CD4-positive, alpha-beta memory T cell (primary cell): ENCODE results near the gene SCN2A. TPM values are rescaled to one million over a fixed set of nuclear protein-coding genes. Genes with fewer than 3 reads are reported as not detected.
A peak's percentile ranks its signal among the peaks of the same experiment; 100 is the strongest.
"Not testable (repeated sequence)": the region's sequence is repeated elsewhere in the genome, so short reads cannot be mapped to it uniquely, and the experiment has no call there.

Source experiments
- CTCF ChIA-PET: fragments of 350-600 bp; sonication (Branson Sonifier 250); formaldehyde crosslinking; loops from one replicate; lab custom pipeline; 2021; ENCODE audit warnings: inconsistent platforms; ENCODE audit not compliant: partially characterized antibody; lab: Charles Lee
- POLR2A ChIA-PET: fragments of 350-600 bp; sonication (Branson Sonifier 250); formaldehyde crosslinking; loops from one replicate; lab custom pipeline; 2021; ENCODE audit not compliant: partially characterized antibody; lab: Charles Lee
- DNase-seq, 5 donors: peaks; one replicate each; pipeline versions ENCODE4 v3.0.0 to v3.0.0-alpha.2; 2020 to 2022; ENCODE audit warnings: mixed read lengths in 1 of 5
- H3K27ac ChIP-seq: one replicate; pipeline ENCODE4 v1.7.0; 2013; ENCODE audit warnings: low read depth, low read length
- H3K27me3 ChIP-seq: 2 replicates; pipeline ENCODE4 v1.7.0; 2013; ENCODE audit warnings: mild to moderate bottlenecking, low read length, moderate library complexity; ENCODE audit not compliant: insufficient read depth
- H3K36me3 ChIP-seq: 2 replicates; pipeline ENCODE4 v1.7.0; 2013; ENCODE audit warnings: mild to moderate bottlenecking, low read length, moderate library complexity; ENCODE audit not compliant: insufficient read depth
- H3K4me1 ChIP-seq: 2 replicates; pipeline ENCODE4 v1.7.0; 2013; ENCODE audit warnings: mild to moderate bottlenecking, low read length, moderate library complexity; ENCODE audit not compliant: insufficient read depth
- H3K4me3 ChIP-seq, 2 donors: one replicate each; pipeline ENCODE4 v1.7.0; 2013; ENCODE audit warnings: low read length in 2 of 2, mild to moderate bottlenecking in 1 of 2
- H3K9me3 ChIP-seq, 2 donors: one replicate each; pipeline ENCODE4 v1.7.0; 2013; ENCODE audit warnings: low read length in 2 of 2, control low read depth in 1 of 2; ENCODE audit not compliant: control insufficient read depth in 1 of 2
- H3K27ac Mint-ChIP-seq, 7 donors: one replicate each; pipeline ENCODE4 v1.8.0; 2020 to 2021; ENCODE audit warnings: mixed read lengths in 7 of 7, mild to moderate bottlenecking in 6 of 7, inconsistent platforms in 3 of 7, moderate library complexity in 3 of 7
- H3K27me3 Mint-ChIP-seq, 2 donors: one replicate each; pipeline ENCODE4 v1.8.0; 2020 to 2021; ENCODE audit warnings: mixed read lengths in 2 of 2
- H3K36me3 Mint-ChIP-seq, 2 donors: one replicate each; pipeline ENCODE4 v1.8.0; 2020 to 2021; ENCODE audit warnings: mixed read lengths in 2 of 2, inconsistent platforms in 1 of 2, mild to moderate bottlenecking in 1 of 2
- H3K4me1 Mint-ChIP-seq, 4 donors: one replicate each; pipeline ENCODE4 v1.8.0; 2020 to 2021; ENCODE audit warnings: mixed read lengths in 4 of 4, mild to moderate bottlenecking in 1 of 4
- H3K4me3 Mint-ChIP-seq, 8 donors: one replicate each; pipeline ENCODE4 v1.8.0; 2020 to 2021; ENCODE audit warnings: mixed read lengths in 8 of 8, mild to moderate bottlenecking in 7 of 8, moderate library complexity in 6 of 8, inconsistent platforms in 3 of 8
- H3K9me3 Mint-ChIP-seq, 8 donors: one replicate each; pipeline ENCODE4 v1.8.0; 2020 to 2021; ENCODE audit warnings: mixed read lengths in 8 of 8, mild to moderate bottlenecking in 5 of 8, inconsistent platforms in 3 of 8, moderate library complexity in 1 of 8
- intact Hi-C: fragments of 100-400 bp; cut with micrococcal nuclease; formaldehyde crosslinking; loops from one replicate; pipeline ENCODE4 v1.15.1; 2023
- polyA plus RNA-seq, 2 donors: library from polyadenylated mRNA; unstranded; fragments of 300-500 nt; fragmentation: Illumina TruSeq; gene quantifications; one replicate each; pipeline ENCODE4 v1.2.3, GENCODE V29; 2021
- total RNA-seq, 2 experiments: library from RNA; stranded (reverse); gene quantifications; one replicate each; pipeline ENCODE4 v1.2.3, GENCODE V29; 2021

SCN2A gene
- total and polyA plus RNA-seq, 4 experiments from 2014 or later: not detected

DNA sequence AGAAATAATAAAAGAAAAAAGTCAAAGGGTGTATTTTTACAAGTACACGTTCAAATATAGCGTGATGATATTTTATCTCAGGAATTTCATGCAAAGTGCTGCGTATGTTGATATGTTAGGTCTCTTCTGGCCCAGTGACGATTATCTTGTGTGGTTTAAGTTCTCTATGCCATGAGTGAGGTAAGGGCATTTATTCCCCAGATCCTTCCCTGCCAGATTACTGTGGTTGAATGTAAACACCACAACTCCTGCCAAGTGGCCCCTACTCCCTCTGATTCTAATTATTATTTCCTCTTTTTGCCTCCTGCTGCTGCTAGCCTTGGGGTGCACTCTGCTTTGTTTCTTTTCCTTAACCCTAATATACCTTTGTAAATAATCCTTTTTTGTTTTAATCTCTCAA, 12.2 kb downstream of the SCN2A start:
- ChIA-PET CTCF (no interaction called here), POLR2A (no interaction called here)
- Histone ChIP-seq H3K27ac (no peak overlapping the region), H3K4me3 (no peak overlapping the region), H3K36me3 (no peaks in the 10 kb centered on the region), H3K4me1 (no peaks in the 10 kb centered on the region), H3K9me3 (no peaks in the 10 kb centered on the region), H3K27me3 (no peaks in the 10 kb centered on the region)
- Mint-ChIP-seq H3K27me3 (no peaks in the 10 kb centered on the region), H3K9me3 (no peaks in the 10 kb centered on the region), H3K27ac (no peak overlapping the region), H3K4me1 (no peaks in the 10 kb centered on the region), H3K36me3 (no peaks in the 10 kb centered on the region), H3K4me3 (no peak overlapping the region)
- no peak for DNase-seq
- intact Hi-C loops: no loop called here

DNA sequence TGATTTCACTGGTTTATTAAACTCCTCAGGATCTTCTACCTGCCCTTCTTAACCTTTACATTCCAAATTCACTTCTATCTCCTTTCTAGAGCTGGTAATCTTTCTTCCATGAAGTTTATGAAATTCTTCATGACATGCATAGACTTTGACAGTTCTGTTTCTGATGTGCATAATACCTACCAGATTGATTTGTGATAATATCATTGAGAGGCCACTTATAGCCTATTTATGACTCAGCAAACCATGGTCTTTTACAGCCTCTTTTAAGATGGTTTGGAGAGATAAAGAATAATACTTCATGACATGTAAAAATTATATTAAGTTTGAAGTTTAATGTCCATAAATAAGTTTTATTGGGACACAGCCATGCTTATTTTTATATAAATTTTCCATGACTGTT, 14.0 kb downstream of the SCN2A start:
- Mint-ChIP-seq H3K4me1 (no peaks in the 10 kb centered on the region), H3K4me3 (no peak overlapping the region), H3K9me3 (no peaks in the 10 kb centered on the region), H3K36me3 (no peaks in the 10 kb centered on the region), H3K27ac (no peak overlapping the region), H3K27me3 (peaks cover 0 to 1% of the 10 kb centered on the region in 2 donors)
- no peak for DNase-seq
- H3K4me3 ChIP-seq: no peak overlapping the region
- ChIA-PET POLR2A (no interaction called here), CTCF (no interaction called here)
- no peak overlapping the region for H3K27ac ChIP-seq
- no peaks in the 10 kb centered on the region for H3K4me1 ChIP-seq
- no peaks in the 10 kb centered on the region for H3K36me3 ChIP-seq
- intact Hi-C loops: no loop called here
- no peaks in the 10 kb centered on the region for H3K9me3 ChIP-seq
- H3K27me3 ChIP-seq: no peaks in the 10 kb centered on the region

DNA sequence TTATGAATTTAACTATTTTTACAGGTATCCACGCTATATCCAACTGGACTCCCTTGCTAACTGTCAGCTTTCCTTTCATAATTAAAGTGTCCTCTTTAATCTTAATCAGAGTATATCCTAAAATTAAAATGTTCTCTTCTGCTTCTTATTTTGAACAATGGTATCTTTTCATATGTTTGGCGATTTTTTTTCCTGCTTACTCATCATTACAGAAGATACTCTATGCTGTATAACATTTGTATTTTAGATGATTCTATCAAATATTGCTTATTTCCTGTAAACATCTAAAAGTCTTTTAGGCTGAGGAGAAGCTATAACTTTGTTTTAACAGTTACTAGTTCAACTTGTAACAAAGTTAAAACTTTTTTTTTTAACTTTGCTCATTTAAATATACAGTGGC, 17.4 kb downstream of the SCN2A start:
- H3K9me3 ChIP-seq: no peaks in the 10 kb centered on the region
- no peak overlapping the region for H3K4me3 ChIP-seq
- H3K27me3 ChIP-seq: no peaks in the 10 kb centered on the region
- no peaks in the 10 kb centered on the region for H3K36me3 ChIP-seq
- intact Hi-C loops: no loop called here
- ChIA-PET CTCF (no interaction called here), POLR2A (no interaction called here)
- Mint-ChIP-seq H3K9me3 (peaks cover 0 to 3% (median 0%) of the 10 kb centered on the region in 8 donors), H3K4me1 (no peaks in the 10 kb centered on the region), H3K36me3 (no peaks in the 10 kb centered on the region), H3K27ac (no peak overlapping the region), H3K4me3 (no peak overlapping the region), H3K27me3 (peaks cover 0 to 4% of the 10 kb centered on the region in 2 donors)
- no peak overlapping the region for H3K27ac ChIP-seq
- no peaks in the 10 kb centered on the region for H3K4me1 ChIP-seq
- no peak for DNase-seq

- H3K4me3 ChIP-seq, intact Hi-C loops, H3K27ac ChIP-seq, H3K27me3 ChIP-seq, DNase-seq, H3K9me3 ChIP-seq, H3K27me3 Mint-ChIP-seq, H3K36me3 Mint-ChIP-seq, H3K36me3 ChIP-seq, H3K4me3 Mint-ChIP-seq, H3K4me1 ChIP-seq, H3K27ac Mint-ChIP-seq, CTCF ChIA-PET, H3K4me1 Mint-ChIP-seq, POLR2A ChIA-PET, H3K9me3 Mint-ChIP-seq: not testable (repeated sequence)
These were observed 21.1 kb downstream of the SCN2A start for GRCh38 chr2:165260347-165260746.

- Mint-ChIP-seq H3K9me3 (peaks cover 0 to 5% (median 0%) of the 10 kb centered on the region in 8 donors), H3K36me3 (no peaks in the 10 kb centered on the region), H3K4me1 (no peaks in the 10 kb centered on the region), H3K4me3 (no peak overlapping the region), H3K27me3 (no peaks in the 10 kb centered on the region), H3K27ac (no peak overlapping the region)
- H3K27me3 ChIP-seq: no peaks in the 10 kb centered on the region
- no peak for DNase-seq
- H3K36me3 ChIP-seq: no peaks in the 10 kb centered on the region
- CTCF ChIA-PET: no interaction called here
- intact Hi-C loops: no loop called here
- no peaks in the 10 kb centered on the region for H3K9me3 ChIP-seq
- no peaks in the 10 kb centered on the region for H3K4me1 ChIP-seq
- no peak overlapping the region for H3K27ac ChIP-seq
- POLR2A ChIA-PET: no interaction called here
- no peak overlapping the region for H3K4me3 ChIP-seq
These were observed 29.5 kb downstream of the SCN2A start for GRCh38 chr2:165268754-165269153.

GRCh38 chr2:165273176-165273575, 34.0 kb downstream of the SCN2A start:
- Mint-ChIP-seq H3K4me3 (no peak overlapping the region), H3K36me3 (no peaks in the 10 kb centered on the region), H3K9me3 (peaks cover 0 to 1% (median 0%) of the 10 kb centered on the region in 8 donors), H3K27ac (no peak overlapping the region), H3K27me3 (no peaks in the 10 kb centered on the region), H3K4me1 (peaks cover 0 to 4% (median 2%) of the 10 kb centered on the region in 4 donors)
- Histone ChIP-seq H3K4me3 (no peak overlapping the region), H3K4me1 (no peaks in the 10 kb centered on the region), H3K27ac (no peak overlapping the region), H3K9me3 (no peaks in the 10 kb centered on the region), H3K27me3 (no peaks in the 10 kb centered on the region), H3K36me3 (no peaks in the 10 kb centered on the region)
- CTCF ChIA-PET: no interaction called here
- POLR2A ChIA-PET: no interaction called here
- intact Hi-C loops: no loop called here
- no peak for DNase-seq

GRCh38 chr2:165274698-165275097, 35.5 kb downstream of the SCN2A start:
- Mint-ChIP-seq H3K4me3 (peak overlapping the region in 1 of 8 donors; percentile 17), H3K36me3 (no peaks in the 10 kb centered on the region)

DNA sequence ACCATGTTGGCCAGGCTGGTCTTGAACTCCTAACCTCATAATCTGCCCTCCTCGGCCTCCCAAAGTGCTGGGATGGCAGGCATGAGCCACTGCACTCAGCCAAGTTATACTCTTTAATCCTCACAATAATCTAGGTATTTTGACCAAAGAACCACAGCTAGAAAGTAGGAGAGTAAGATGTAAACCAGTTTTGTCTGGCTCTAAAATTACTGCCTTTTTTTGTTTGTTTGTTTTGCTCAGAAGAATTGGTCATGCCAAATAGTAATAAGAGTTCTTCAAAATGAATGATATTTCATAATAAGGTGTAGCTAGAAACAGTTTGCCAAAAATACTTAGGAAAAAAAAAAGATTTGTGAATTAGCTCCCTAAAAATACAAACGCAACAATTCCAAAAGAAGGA, 36.7 kb downstream of the SCN2A start:
- Histone ChIP-seq H3K27me3 (no peaks in the 10 kb centered on the region), H3K4me3 (no peak overlapping the region), H3K4me1 (no peaks in the 10 kb centered on the region), H3K9me3 (no peaks in the 10 kb centered on the region), H3K36me3 (no peaks in the 10 kb centered on the region), H3K27ac (no peak overlapping the region)
- Mint-ChIP-seq H3K9me3 (peaks cover 0 to 1% (median 0%) of the 10 kb centered on the region in 8 donors), H3K36me3 (no peaks in the 10 kb centered on the region), H3K4me3 (no peak overlapping the region), H3K27ac (no peak overlapping the region), H3K4me1 (peaks cover 0 to 4% (median 2%) of the 10 kb centered on the region in 4 donors), H3K27me3 (no peaks in the 10 kb centered on the region)
- DNase-seq: no peak
- intact Hi-C loops: no loop called here
- ChIA-PET CTCF (no interaction called here), POLR2A (no interaction called here)

More at GRCh38 chr2:165274698-165275097, 35.5 kb downstream of the SCN2A start:
- no peak overlapping the region for H3K27ac ChIP-seq
- H3K27me3 ChIP-seq: no peaks in the 10 kb centered on the region
- ChIA-PET POLR2A (no interaction called here), CTCF (no interaction called here)
- H3K4me3 ChIP-seq: no peak overlapping the region
- no peaks in the 10 kb centered on the region for H3K36me3 ChIP-seq
- Mint-ChIP-seq H3K9me3 (peaks cover 0 to 1% (median 0%) of the 10 kb centered on the region in 8 donors), H3K27ac (no peak overlapping the region), H3K27me3 (no peaks in the 10 kb centered on the region), H3K4me1 (peaks cover 0 to 4% (median 2%) of the 10 kb centered on the region in 4 donors)
- intact Hi-C loops: no loop called here
- no peaks in the 10 kb centered on the region for H3K9me3 ChIP-seq
- H3K4me1 ChIP-seq: no peaks in the 10 kb centered on the region
- DNase-seq: no peak
